Medulla oblongata (tissue), 1 donor: ENCODE results near the gene FAM162B.
"Not testable (repeated sequence)": the region's sequence is repeated elsewhere in the genome, so short reads cannot be mapped to it uniquely, and the experiment has no call there.

ENCODE experiments used
- DNase-seq: peaks from one replicate; pipeline ENCODE4 v3.0.0-alpha.2; 2015; ENCODE audit errors: extremely low spot score

FAM162B gene

GRCh38 chr6:116726947-116727346 is 38.6 kb downstream of the FAM162B start:
- DNase-seq = no peak

- no peak for DNase-seq
These were observed 50.8 kb downstream of the FAM162B start for GRCh38 chr6:116714761-116715160.

DNA sequence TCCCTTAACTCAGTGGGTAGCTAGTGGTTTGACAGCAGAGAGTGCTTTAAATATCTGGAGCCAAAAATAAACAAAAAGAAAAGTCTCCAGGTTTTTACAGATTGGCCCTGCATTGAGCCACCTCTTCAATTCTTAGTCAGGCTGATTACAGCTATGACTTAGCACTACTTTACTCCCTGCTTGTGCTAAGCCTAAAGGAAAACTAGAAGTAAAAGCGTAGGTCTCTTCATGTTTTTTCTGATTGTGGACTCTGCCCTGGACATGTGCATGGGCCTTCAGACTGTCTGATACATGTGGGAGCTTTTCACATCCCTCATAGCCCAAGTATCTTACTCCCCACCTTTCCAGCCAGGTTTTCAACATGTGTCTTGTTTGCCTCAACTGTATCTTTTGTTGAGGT is 51.2 kb downstream of the FAM162B start:
- DNase-seq = no peak

DNA sequence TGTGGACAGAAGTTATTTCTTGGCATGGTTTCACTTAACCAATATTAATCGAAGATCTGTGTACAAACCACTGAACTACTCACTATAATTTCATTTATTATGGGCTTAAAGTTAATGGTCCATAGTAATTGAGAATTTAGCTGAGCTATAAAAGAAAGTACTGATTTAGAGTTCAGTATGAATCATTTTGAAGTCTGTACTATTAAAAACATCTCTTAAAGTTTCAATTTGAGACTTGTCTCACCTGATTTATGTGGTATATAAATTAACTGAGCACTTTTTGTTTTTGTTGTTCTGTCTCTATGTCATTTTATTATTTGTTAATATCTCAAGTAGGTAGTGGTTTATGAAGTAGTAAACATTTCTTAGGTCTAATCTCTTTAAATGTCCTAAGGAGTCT is 59.6 kb downstream of the FAM162B start:
- no peak for DNase-seq

DNA sequence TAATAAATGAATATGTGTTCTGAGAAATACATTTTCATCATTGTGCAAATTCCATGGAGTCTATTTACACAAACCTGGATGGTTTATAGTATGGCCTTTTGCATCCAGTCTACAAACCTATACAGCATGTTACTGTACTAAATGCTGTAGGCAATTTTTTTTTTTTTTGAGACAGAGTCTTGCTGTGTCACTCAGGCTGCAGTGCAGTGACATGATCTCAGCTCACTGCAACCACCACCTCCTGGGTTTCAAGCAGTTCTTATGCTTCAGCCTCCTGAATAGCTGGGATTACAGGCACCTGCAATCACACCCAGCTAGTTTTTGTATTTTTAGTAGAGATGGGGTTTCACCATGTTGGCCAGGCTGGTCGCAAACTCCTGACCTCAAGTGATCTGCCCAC is 61.6 kb downstream of the FAM162B start:
- not testable (repeated sequence) for DNase-seq
